Thymus (tissue), 11 donors: ENCODE data around the gene SLC4A1. TPM values are rescaled to one million over a fixed set of nuclear protein-coding genes. Genes with fewer than 3 reads are reported as not detected.

Source experiments
- DNase-seq, 9 donors: peaks; one replicate each; pipeline ENCODE4 v3.0.0-alpha.2; 2013; ENCODE audit warnings: low spot score in 9 of 9, low read depth in 6 of 9, missing footprints in 1 of 9
- H3K27ac ChIP-seq, 2 donors: one replicate each; pipeline ENCODE4 v1.5.1; 2013; ENCODE audit warnings: control low read depth in 1 of 2, low read depth in 1 of 2, low read length in 1 of 2, mild to moderate bottlenecking in 1 of 2, moderate library complexity in 1 of 2
- H3K27me3 ChIP-seq, 2 donors: one replicate each; pipeline ENCODE4 v1.5.1; 2013; ENCODE audit warnings: low read length in 1 of 2; ENCODE audit not compliant: control insufficient read depth in 2 of 2, insufficient read depth in 1 of 2
- H3K36me3 ChIP-seq, 2 donors: one replicate each; pipeline ENCODE4 v1.5.1; 2013; ENCODE audit warnings: low read length in 1 of 2, mild to moderate bottlenecking in 1 of 2, moderate library complexity in 1 of 2; ENCODE audit not compliant: control insufficient read depth in 2 of 2, insufficient read depth in 2 of 2
- H3K4me1 ChIP-seq, 2 donors: one replicate each; pipeline ENCODE4 v1.5.1; 2013; ENCODE audit warnings: low read length in 2 of 2; ENCODE audit not compliant: control insufficient read depth in 2 of 2, insufficient read depth in 2 of 2
- H3K4me3 ChIP-seq, 2 donors: one replicate each; pipeline ENCODE4 v1.5.1; 2013; ENCODE audit warnings: low read length in 2 of 2, control low read depth in 1 of 2, mild to moderate bottlenecking in 1 of 2
- H3K9me3 ChIP-seq, 2 donors: one replicate each; pipeline ENCODE4 v1.5.1; 2013; ENCODE audit warnings: low read length in 1 of 2, mild to moderate bottlenecking in 1 of 2; ENCODE audit not compliant: control insufficient read depth in 2 of 2, insufficient read depth in 1 of 2
- WGBS: extraction: QIAGEN DNeasy Blood & Tissue Kit; methylation state at CpG from one replicate; pipeline ENCODE4 v1.1.7; 2013; 5-methylcytosine and 5-hydroxymethylcytosine counted together
- polyA plus RNA-seq: library from polyadenylated mRNA; stranded (reverse); fragments of 200-250 nt; gene quantifications from one replicate; pipeline ENCODE4 v1.2.3, GENCODE V29; 2013
- total RNA-seq: library from RNA; stranded (reverse); fragments of 120-200 nt; gene quantifications from one replicate; pipeline ENCODE4 v1.2.4, GENCODE V29; 2013
- donor health status: healthy.

Gene SLC4A1
- total and polyA plus RNA-seq, 2 donors = 0.37 to 6.9 TPM

GRCh38 chr17:44311562-44312181 lies 43.7 kb upstream of the SLC4A1 start:
- Histone ChIP-seq H3K4me3 (no peak overlapping the region), H3K27ac (no peak overlapping the region), H3K36me3 (no peaks in the 10 kb centered on the region), H3K27me3 (peaks cover 19 to 98% of the 10 kb centered on the region in 2 donors), H3K4me1 (peaks cover 9 to 21% of the 10 kb centered on the region in 2 donors), H3K9me3 (peaks cover 0 to 9% of the 10 kb centered on the region in 2 donors)
- 72% methylated on average over 5 of the region's 5 CpGs for WGBS
- no peak for DNase-seq

- Histone ChIP-seq H3K9me3 (peaks cover 0 to 2% of the 10 kb centered on the region in 2 donors), H3K36me3 (no peaks in the 10 kb centered on the region), H3K4me1 (peaks cover 9 to 21% of the 10 kb centered on the region in 2 donors), H3K4me3 (no peak overlapping the region), H3K27me3 (peaks cover 19 to 95% of the 10 kb centered on the region in 2 donors), H3K27ac (no peak overlapping the region)
- no peak for DNase-seq
- 90% methylated on average over 10 of the region's 10 CpGs for WGBS
Observed at GRCh38 chr17:44310609-44311376, 42.9 kb upstream of the SLC4A1 start.

GRCh38 chr17:44310188-44310587 lies 42.3 kb upstream of the SLC4A1 start:
- H3K4me3 ChIP-seq = no peak overlapping the region
- WGBS = 76% methylated on average over 2 of the region's 2 CpGs
- no peaks in the 10 kb centered on the region for H3K36me3 ChIP-seq
- DNase-seq = no peak
- peaks cover 15 to 95% of the 10 kb centered on the region in 2 donors for H3K27me3 ChIP-seq
- peaks cover 9 to 21% of the 10 kb centered on the region in 2 donors for H3K4me1 ChIP-seq
- H3K27ac ChIP-seq = no peak overlapping the region
- no peaks in the 10 kb centered on the region for H3K9me3 ChIP-seq

GRCh38 chr17:44309472-44309871 lies 41.5 kb upstream of the SLC4A1 start:
- Histone ChIP-seq H3K4me1 (peaks cover 9 to 17% of the 10 kb centered on the region in 2 donors), H3K27me3 (peaks cover 9 to 91% of the 10 kb centered on the region in 2 donors), H3K9me3 (no peaks in the 10 kb centered on the region), H3K36me3 (no peaks in the 10 kb centered on the region), H3K4me3 (no peak overlapping the region), H3K27ac (peak overlapping the region in 1 of 2 donors; percentile 2)
- WGBS = 80% methylated on average over 5 of the region's 5 CpGs
- DNase-seq = no peak

GRCh38 chr17:44308865-44309264 lies 40.9 kb upstream of the SLC4A1 start:
- peaks cover 9 to 17% of the 10 kb centered on the region in 2 donors for H3K4me1 ChIP-seq
- H3K4me3 ChIP-seq = peak overlapping the region in 1 of 2 donors; percentile 18
- H3K9me3 ChIP-seq = no peaks in the 10 kb centered on the region
- H3K27ac ChIP-seq = no peak overlapping the region
- peaks cover 3 to 89% of the 10 kb centered on the region in 2 donors for H3K27me3 ChIP-seq
- DNase-seq = peak in 1 of 9 donors; percentile 20
- 3% methylated on average over 15 of the region's 15 CpGs for WGBS
- no peaks in the 10 kb centered on the region for H3K36me3 ChIP-seq

GRCh38 chr17:44308320-44308818 lies 40.4 kb upstream of the SLC4A1 start, which contains the start of gene RUNDC3A:
TSS of gene RUNDC3A (plus strand) at chr17:44308601. CDS start at chr17:44308833, 232 bp downstream.
- 2% methylated on average over 39 of the region's 39 CpGs for WGBS
- Histone ChIP-seq H3K36me3 (no peaks in the 10 kb centered on the region), H3K4me3 (peak within 1 kb of the TSS in 1 of 2 donors; percentile 47), H3K27me3 (peaks cover 3 to 86% of the 10 kb centered on the region in 2 donors), H3K27ac (peak within 1 kb of the TSS in 1 of 2 donors; percentile 9), H3K9me3 (no peaks in the 10 kb centered on the region), H3K4me1 (peaks cover 9 to 17% of the 10 kb centered on the region in 2 donors)
- DNase-seq = peak; percentile 68 to 94 (median 88)

- Histone ChIP-seq H3K27me3 (peaks cover 3 to 79% of the 10 kb centered on the region in 2 donors), H3K36me3 (no peaks in the 10 kb centered on the region), H3K9me3 (no peaks in the 10 kb centered on the region), H3K4me1 (peaks cover 9 to 17% of the 10 kb centered on the region in 2 donors), H3K27ac (peak overlapping the region in 1 of 2 donors; percentile 9), H3K4me3 (peak overlapping the region in 1 of 2 donors; percentile 47)
- peak in 1 of 9 donors; percentile 15 for DNase-seq
- 7% methylated on average over 26 of the region's 26 CpGs for WGBS
Observed at GRCh38 chr17:44307387-44308186, 39.7 kb upstream of the SLC4A1 start.

GRCh38 chr17:44304651-44305050 lies 36.7 kb upstream of the SLC4A1 start:
- DNase-seq = no peak
- Histone ChIP-seq H3K27ac (no peak overlapping the region), H3K9me3 (no peaks in the 10 kb centered on the region), H3K27me3 (peaks cover 3 to 54% of the 10 kb centered on the region in 2 donors), H3K36me3 (no peaks in the 10 kb centered on the region), H3K4me3 (no peak overlapping the region), H3K4me1 (peaks cover 9 to 17% of the 10 kb centered on the region in 2 donors)
